Tibial nerve (tissue), 4 donors: ENCODE measurements around the gene SPATA21. TPM values are rescaled to one million over a fixed set of nuclear protein-coding genes. Genes with fewer than 3 reads are reported as not detected.

Experiments
- DNase-seq, 2 donors: peaks; one replicate each; pipeline ENCODE4 v3.0.0-alpha.2; 2019; ENCODE audit warnings: low spot score in 2 of 2
- H3K27ac ChIP-seq, 4 donors: fragments of 200-600 bp; sonication (generic) in 3 of 4; one replicate each; pipeline ENCODE4 v1.5.1; 2017 to 2019; ENCODE audit warnings: mild to moderate bottlenecking in 1 of 4
- H3K27me3 ChIP-seq, 2 donors: fragments of 200-600 bp; sonication (generic) in 1 of 2; one replicate each; pipeline versions ENCODE4 v1.5.1 to v1.6.0; 2017 to 2019
- H3K36me3 ChIP-seq, 3 donors: fragments of 200-600 bp; sonication (generic); one replicate each; pipeline ENCODE4 v1.5.1; 2018 to 2019
- H3K4me1 ChIP-seq, 4 donors: fragments of 200-600 bp; sonication (generic) in 3 of 4; one replicate each; pipeline ENCODE4 v1.5.1; 2017 to 2019
- H3K4me3 ChIP-seq, 4 donors: fragments of 200-600 bp; sonication (generic) in 3 of 4; one replicate each; pipeline ENCODE4 v1.5.1; 2017 to 2019; ENCODE audit warnings: mild to moderate bottlenecking in 1 of 4, moderate library complexity in 1 of 4
- H3K9me3 ChIP-seq, 4 donors: fragments of 200-600 bp; sonication (generic) in 3 of 4; one replicate each; pipeline ENCODE4 v1.5.1; 2017 to 2019
- CTCF ChIP-seq, 5 experiments: fragments of 200-600 bp in 3 of 5; fragments of 450-650 bp in 2 of 5; sonication (generic) in 3 of 5; IDR thresholded peaks; one replicate each; pipeline ENCODE4 v1.5.1; 2016 to 2019; ENCODE audit warnings: antibody characterized with exemption in 5 of 5, mild to moderate bottlenecking in 3 of 5, moderate library complexity in 2 of 5
- EP300 ChIP-seq, 2 donors: sonication (generic); formaldehyde crosslinking; IDR thresholded peaks; one replicate each; pipeline ENCODE4 v1.6.1; 2017; ENCODE audit warnings: antibody characterized with exemption in 2 of 2, mild to moderate bottlenecking in 1 of 2
- POLR2A ChIP-seq, 2 donors: fragments of 450-650 bp; IDR thresholded peaks; one replicate each; pipeline ENCODE4 v1.6.1; 2017; ENCODE audit warnings: antibody characterized with exemption in 2 of 2, mild to moderate bottlenecking in 2 of 2, moderate library complexity in 2 of 2
- WGBS, 2 donors: methylation state at CpG; one replicate each; pipeline ENCODE4 v1.1.5; 2018; 5-methylcytosine and 5-hydroxymethylcytosine counted together
- total RNA-seq, 4 donors: library from RNA; depleted of rRNA; stranded (reverse); fragments of >200 nt; gene quantifications; one replicate each; pipeline ENCODE4 v1.1.0, GENCODE V29; 2016

SPATA21 gene
- total RNA-seq, 4 donors from 2014 or later = not detected

- peaks cover 0 to 66% (median 40%) of the 10 kb centered on the region in 4 donors for H3K4me1 ChIP-seq
- peaks cover 0 to 5% (median 0%) of the 10 kb centered on the region in 3 donors for H3K36me3 ChIP-seq
- no peaks in the 10 kb centered on the region for H3K9me3 ChIP-seq
- WGBS, 2 donors = 42 to 52% methylated on average over 5 of the region's 5 CpGs
- no peak for TF ChIP-seq EP300 (IDR thresholded peaks at IDR 0.05)
- TF ChIP-seq POLR2A (IDR thresholded peaks at IDR 0.05) = no peak
- TF ChIP-seq CTCF (IDR thresholded peaks at IDR 0.05) = no peak
- no peak overlapping the region for H3K4me3 ChIP-seq
- no peaks in the 10 kb centered on the region for H3K27me3 ChIP-seq
- peak overlapping the region in 3 of 4 donors; percentile 26 to 78 (median 44) for H3K27ac ChIP-seq
- DNase-seq = no peak
These were observed 50.6 kb downstream of the SPATA21 start for GRCh38 chr1:16386454-16387113.

- no peak for TF ChIP-seq EP300 (IDR thresholded peaks at IDR 0.05)
- no peak for TF ChIP-seq CTCF (IDR thresholded peaks at IDR 0.05)
- TF ChIP-seq POLR2A (IDR thresholded peaks at IDR 0.05) = no peak
- Histone ChIP-seq H3K9me3 (no peaks in the 10 kb centered on the region), H3K4me3 (no peak overlapping the region), H3K27me3 (no peaks in the 10 kb centered on the region), H3K27ac (peak overlapping the region in 3 of 4 donors; percentile 32 to 78 (median 44)), H3K36me3 (peaks cover 0 to 5% (median 0%) of the 10 kb centered on the region in 3 donors), H3K4me1 (peaks cover 0 to 60% (median 38%) of the 10 kb centered on the region in 4 donors)
- no peak for DNase-seq
- WGBS, 2 donors = 87 to 92% methylated on average over 9 of the region's 9 CpGs
These were observed 51.4 kb downstream of the SPATA21 start for GRCh38 chr1:16385659-16386453.

- no peak overlapping the region for H3K27ac ChIP-seq
- no peaks in the 10 kb centered on the region for H3K27me3 ChIP-seq
- 81 to 82% methylated on average over 5 of the region's 5 CpGs for WGBS, 2 donors
- H3K4me1 ChIP-seq = peaks cover 0 to 47% (median 34%) of the 10 kb centered on the region in 4 donors
- H3K4me3 ChIP-seq = no peak overlapping the region
- H3K36me3 ChIP-seq = peaks cover 0 to 5% (median 0%) of the 10 kb centered on the region in 3 donors
- TF ChIP-seq POLR2A (IDR thresholded peaks at IDR 0.05) (no peak), EP300 (IDR thresholded peaks at IDR 0.05) (no peak), CTCF (IDR thresholded peaks at IDR 0.05) (no peak)
- no peak for DNase-seq
- no peaks in the 10 kb centered on the region for H3K9me3 ChIP-seq
These were observed 53.3 kb downstream of the SPATA21 start for GRCh38 chr1:16383888-16384287.

GRCh38 chr1:16380868-16381267, 56.4 kb downstream of the SPATA21 start:
- peaks cover 0 to 10% (median 0%) of the 10 kb centered on the region in 3 donors for H3K36me3 ChIP-seq
- no peak overlapping the region for H3K4me3 ChIP-seq
- no peak for TF ChIP-seq POLR2A (IDR thresholded peaks at IDR 0.05)
- no peak for TF ChIP-seq EP300 (IDR thresholded peaks at IDR 0.05)
- TF ChIP-seq CTCF (IDR thresholded peaks at IDR 0.05) = no peak
- 95 to 97% methylated on average over 4 of the region's 4 CpGs for WGBS, 2 donors
- peaks cover 0 to 44% (median 21%) of the 10 kb centered on the region in 4 donors for H3K4me1 ChIP-seq
- H3K27me3 ChIP-seq = no peaks in the 10 kb centered on the region
- no peak for DNase-seq
- H3K9me3 ChIP-seq = no peaks in the 10 kb centered on the region
- H3K27ac ChIP-seq = no peak overlapping the region

GRCh38 chr1:16378443-16378842, 58.8 kb downstream of the SPATA21 start:
- no peak for TF ChIP-seq POLR2A (IDR thresholded peaks at IDR 0.05)
- no peak for TF ChIP-seq CTCF (IDR thresholded peaks at IDR 0.05)
- no peak for TF ChIP-seq EP300 (IDR thresholded peaks at IDR 0.05)
- no peak for DNase-seq
- Histone ChIP-seq H3K9me3 (no peaks in the 10 kb centered on the region), H3K36me3 (peaks cover 0 to 10% (median 0%) of the 10 kb centered on the region in 3 donors), H3K4me1 (peaks cover 0 to 48% (median 28%) of the 10 kb centered on the region in 4 donors), H3K27me3 (no peaks in the 10 kb centered on the region), H3K4me3 (no peak overlapping the region), H3K27ac (no peak overlapping the region)
- WGBS, 2 donors = 83 to 91% methylated on average over 7 of the region's 7 CpGs
